ENCODE measurements around the gene PRRX1.

DNA sequence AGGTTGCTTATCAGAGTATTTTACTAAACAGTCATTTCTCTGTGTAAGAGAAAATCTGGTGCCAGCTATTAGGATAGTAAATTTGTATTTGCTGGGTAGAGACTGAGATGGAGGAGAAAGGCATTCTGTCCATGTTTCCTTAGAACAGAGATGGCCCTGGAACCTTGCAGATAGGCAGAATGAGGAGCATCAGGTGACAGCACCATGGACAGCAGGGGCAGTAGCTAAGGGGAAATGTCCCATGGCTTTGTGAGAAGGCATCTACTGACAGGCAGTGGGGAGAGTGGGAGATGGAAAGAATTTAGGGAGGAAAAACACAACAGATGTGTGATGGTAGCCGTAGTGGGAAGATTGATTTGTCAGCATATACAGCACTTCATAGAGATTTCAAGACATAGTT is 105.0 kb downstream of the PRRX1 start:
- TF ChIP-seq POLR2A (IDR thresholded peaks at IDR 0.05; ENCODE audit: low read length) (no peak), GATA1 (IDR thresholded peaks at IDR 0.05; ENCODE audit: low read depth, low read length) (no peak)

All from erythroblast (primary cell).